Urothelium cell line (cell line): ENCODE data around the gene FOXJ3.
A peak's percentile ranks its signal among the peaks of the same experiment; 100 is the strongest.

Source experiments
- DNase-seq: peaks from one replicate; pipeline ENCODE4 v3.0.0; 2011; ENCODE audit warnings: low spot score, mixed read lengths
- FAIRE-seq: peaks from 2 replicates; lab custom pipeline; 2011; peaks lifted over from hg19 to GRCh38; lab: Jason Lieb, UNC

FOXJ3 gene

DNA sequence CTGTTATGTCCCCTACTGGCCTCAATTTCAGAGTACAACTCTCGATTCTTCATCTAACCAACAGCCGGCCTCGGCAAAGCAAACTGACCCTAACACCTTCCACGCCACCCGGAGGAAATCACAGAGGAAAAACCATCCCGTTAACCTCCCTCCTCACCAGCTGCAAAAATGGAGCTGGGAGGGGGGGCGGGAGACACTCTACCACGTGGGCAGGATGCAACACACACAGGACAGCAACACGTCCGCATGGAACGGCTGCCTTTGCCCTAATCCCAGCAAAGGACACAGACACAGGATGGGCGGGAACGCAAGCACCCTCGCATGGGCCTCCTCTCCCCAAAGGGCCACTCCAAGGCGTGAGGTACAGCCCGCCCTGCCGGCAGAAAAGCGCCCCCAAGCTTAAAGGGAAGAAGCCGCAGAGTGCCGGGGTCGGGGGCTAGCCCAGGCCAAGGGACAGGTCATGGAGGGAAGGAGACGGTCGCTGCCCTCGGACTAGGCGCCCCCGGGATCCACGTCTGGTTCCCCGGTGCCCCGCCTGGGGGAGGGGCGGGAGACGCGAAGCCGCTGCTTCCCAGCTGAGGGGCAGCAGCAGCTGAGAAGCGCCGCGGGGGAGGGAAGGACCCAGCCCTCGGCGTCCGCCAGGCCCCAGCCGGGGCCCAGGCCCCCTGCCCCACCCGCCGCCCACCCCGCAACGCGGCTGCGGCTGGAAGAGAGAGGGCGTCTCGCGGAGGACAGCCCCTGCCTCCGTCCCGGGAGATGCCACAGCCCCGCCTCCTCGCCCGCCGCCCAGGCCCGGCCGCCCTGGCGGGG lies 590 bp downstream of the FOXJ3 start:
- peak; percentile 74 for DNase-seq
- peak; percentile 52 for FAIRE-seq

DNA sequence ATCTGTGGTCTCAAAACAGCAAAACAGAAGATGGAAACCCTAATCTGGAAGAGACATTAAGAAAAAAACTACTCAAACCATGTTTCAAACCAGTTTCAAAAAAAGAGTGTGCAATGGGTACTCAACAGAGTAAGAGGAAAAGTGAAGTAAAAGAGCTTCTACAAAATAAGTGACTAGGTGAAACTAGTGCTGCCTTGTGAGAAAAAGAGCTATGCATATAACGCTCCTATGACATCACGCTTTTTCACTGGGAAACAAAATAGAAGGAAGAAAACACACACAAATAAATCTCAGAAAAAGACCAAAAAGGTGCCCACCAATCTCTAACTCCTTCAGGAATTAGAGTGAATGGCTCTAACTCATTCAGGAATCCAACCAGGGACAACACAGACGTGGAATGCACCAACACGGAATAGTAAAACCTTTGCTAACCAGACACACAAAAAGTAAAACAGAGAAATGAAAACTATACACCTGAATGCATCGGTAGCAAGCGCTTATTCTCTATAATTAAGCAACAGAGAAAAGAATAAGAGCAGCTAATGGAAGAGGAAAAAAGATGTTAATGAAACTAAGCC lies 1.3 kb downstream of the FOXJ3 start:
- FAIRE-seq (no peak), DNase-seq (no peak)

DNA sequence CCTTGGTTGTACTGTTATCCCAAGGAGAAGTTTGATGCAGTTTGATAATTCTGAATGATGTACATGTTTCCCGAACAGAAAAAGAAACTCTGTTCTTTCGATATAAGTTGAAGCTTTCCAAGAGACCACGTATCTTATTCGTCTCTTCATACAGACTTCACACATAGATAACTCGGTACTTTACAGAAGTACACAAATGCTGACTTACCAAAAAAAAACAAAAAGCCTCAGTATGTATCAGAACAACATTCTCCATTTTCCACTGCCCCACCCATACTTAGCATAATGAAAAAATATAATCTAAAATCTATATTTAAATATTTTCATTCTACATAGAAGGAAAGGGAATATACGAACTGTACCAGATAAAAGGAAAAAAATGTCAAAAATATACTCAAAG lies 2.2 kb downstream of the FOXJ3 start:
- DNase-seq (no peak), FAIRE-seq (no peak)

DNA sequence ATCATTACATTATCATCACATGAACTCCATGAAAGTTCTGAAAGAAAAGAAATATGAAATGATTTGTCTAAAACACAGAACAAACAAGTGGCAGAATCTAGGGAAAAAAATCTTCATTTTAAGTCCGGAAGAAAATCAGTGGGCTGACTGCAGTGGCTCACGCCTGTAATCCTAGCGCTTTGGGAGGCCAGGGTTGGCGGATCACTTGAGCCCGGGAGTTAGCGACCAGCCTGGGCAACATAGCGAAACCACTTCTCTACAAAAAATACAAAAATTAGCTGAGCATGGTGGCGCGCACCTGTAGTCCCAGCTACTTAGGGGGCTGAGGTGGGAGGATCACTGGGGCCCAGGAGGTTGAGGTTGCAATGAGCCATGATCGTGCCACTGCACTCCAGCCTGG lies 4.8 kb downstream of the FOXJ3 start:
- no peak for FAIRE-seq
- no peak for DNase-seq

DNA sequence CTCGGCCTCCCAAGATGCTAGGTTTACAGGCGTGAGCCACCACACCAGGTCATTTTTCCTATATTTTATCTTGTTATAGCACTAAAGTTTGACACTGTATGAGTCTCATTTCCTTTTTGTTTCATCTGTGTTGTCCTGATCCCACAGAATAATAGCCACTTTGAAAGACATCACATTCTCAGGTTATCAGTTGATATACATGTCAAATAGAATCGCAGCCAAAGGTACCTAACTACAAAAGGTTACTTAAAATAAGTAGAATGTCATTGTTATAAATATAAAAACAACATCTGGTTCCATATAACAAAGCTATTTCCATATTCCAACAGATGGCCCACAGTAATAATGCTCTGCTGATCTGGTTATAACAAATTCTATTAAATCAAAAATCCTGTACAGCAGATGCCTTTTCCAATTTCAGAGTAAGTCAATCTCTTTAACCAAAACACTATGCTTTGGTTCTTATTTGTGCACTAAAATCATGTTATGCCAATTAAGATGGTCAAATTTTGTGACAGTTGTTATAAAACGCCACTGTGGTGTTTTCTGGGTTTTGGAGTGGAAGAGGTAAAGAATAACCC lies 6.0 kb downstream of the FOXJ3 start:
- FAIRE-seq (no peak), DNase-seq (no peak)

DNA sequence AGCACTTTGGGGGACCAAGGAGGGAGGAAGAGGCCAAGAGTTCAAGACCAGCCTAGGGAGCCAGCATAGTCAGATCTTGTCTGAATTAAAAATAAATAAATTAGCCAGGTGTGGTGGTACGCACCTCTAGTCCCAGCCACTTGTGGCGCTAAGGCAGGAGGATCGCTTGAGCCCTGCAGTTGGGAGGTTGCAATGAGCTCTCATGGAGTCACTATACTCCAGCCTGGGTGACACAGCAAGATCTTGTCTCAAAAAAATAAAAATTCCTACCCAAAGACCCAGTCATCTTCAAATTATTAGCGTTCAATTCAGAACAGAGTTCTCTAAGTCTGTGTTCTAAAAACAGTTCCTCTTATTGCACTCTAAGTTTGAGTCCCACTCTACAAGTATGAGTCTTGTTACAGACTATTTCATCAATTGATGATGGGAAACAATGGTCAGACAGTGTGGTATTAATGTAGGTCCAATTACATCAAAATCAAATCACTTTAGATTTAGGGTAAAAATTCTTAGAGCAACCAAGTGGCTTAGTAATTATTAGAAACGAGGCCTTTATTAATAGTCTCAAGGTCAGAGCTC lies 6.9 kb downstream of the FOXJ3 start:
- no peak for FAIRE-seq

DNA sequence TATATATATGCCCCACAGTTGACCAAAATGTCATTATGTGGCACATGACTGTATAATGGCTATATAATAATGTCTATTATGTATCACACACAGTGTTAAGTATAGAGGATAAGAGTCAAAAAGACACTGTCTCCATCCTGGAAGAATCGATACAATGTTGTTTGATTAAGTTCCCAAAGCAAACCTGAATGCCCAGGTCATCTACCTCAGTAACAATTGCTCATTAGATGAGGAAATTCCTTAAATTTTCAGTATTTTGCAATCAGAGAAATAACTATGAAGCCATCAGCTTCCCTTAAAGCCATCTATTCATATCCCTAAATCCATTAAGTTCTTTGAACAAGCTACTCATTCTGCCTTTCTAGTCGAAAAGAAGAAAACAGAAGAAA lies 10.0 kb downstream of the FOXJ3 start:
- FAIRE-seq = no peak
- DNase-seq = no peak

More for the DNA sequence above, 6.9 kb downstream of the FOXJ3 start:
- no peak for DNase-seq

DNA sequence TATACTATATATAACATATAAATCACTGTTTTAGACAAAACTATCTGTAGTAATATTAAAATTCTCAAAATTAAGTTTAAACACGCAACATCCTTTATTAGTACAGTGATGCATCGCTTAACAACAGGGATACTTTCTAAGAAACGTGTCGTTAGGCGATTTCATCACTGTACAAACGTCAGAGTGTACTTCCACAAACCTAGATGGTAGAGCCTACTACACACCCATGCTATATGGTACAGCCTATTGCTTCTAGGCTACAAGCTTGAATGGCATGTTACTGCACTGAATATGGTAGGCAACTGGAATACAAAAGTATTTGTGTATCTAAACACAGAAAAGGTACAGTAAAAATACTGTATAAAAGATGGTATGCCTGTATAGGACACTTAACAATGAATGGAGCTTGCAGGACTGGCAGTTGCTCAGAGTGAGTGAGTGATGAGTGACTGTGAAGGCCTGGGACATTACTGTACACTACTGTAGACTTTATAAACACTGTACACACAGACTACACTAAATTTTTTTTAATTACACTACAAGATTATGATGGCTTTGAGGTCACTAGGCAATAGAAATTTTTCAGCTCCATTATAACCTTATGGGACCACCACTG lies 10.5 kb downstream of the FOXJ3 start:
- FAIRE-seq = no peak
- DNase-seq = no peak

DNA sequence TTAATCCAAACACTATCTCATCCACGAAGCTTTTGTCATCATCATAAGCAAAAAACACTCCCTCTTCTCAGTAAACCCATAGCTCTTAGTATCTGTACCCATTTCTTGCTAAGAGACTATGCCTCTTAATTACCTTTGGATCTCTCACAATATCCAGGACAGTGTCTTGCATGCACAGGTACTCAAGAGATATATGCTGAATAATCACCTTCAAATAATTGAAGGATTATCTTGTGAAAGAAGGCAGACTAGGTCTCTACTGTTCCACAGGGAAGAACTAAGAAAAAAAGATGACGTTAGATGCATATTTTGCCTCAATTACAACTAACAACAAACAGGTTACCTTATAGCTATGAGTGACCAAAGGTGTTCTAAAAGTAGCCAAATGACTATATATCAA lies 11.5 kb downstream of the FOXJ3 start:
- no peak for FAIRE-seq

DNA sequence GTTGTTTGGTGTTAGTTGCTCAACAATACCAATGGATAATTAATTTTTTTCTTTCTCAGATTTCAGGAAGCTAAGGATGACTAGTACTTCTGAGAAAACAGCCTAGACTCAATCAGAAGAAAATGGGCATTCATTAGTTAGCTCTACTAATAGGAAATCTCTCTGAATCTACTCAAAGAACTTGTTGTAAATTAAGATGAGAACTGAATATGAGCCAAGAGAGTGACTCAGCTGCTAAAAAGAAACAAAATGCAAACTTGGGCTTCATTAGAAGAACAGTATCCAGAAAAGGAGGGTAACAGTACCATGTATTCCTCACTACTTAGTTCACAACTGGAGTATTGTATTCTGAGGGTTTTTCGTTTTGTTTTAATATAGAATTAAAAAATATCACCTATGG lies 12.5 kb downstream of the FOXJ3 start:
- DNase-seq (no peak), FAIRE-seq (no peak)

More for the DNA sequence above, 11.5 kb downstream of the FOXJ3 start:
- no peak for DNase-seq

DNA sequence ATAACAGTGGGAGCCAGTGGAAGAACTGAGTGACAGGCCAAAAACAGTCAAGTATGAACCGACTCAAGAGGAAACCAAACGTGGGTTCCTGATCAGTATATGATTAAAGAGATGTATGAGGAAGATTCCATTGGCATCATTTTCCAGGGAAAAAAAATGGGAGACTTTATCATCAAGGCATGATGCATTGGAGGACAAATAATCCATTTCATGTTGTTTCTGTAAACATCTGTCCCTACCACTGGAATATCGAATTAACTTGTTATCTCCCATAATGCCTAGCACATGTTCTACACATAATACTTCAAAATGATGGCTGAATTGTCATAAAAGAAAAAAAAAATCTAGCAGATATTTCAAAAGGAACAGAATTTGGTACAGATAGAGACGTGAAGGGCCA lies 13.3 kb downstream of the FOXJ3 start:
- no peak for FAIRE-seq
- no peak for DNase-seq

DNA sequence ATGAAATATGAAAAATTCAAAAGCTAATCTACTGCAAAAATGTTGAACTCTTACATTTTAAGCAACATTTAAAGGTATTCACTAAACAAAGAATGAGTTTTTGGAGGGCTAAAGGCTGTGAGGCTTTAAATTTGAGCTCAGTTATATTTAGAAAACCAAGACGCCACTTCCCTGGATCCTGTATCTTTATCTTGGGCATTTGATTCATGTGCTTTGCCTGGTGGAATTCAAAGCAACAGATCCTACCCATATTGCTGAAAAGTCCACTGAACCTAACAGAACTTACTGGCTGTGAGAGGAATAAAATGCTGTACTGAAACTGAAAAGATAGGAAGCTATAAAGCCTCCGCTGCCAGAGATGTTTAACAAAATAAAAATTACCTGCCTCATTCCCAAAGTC lies 14.3 kb downstream of the FOXJ3 start:
- no peak for DNase-seq
- FAIRE-seq = no peak

DNA sequence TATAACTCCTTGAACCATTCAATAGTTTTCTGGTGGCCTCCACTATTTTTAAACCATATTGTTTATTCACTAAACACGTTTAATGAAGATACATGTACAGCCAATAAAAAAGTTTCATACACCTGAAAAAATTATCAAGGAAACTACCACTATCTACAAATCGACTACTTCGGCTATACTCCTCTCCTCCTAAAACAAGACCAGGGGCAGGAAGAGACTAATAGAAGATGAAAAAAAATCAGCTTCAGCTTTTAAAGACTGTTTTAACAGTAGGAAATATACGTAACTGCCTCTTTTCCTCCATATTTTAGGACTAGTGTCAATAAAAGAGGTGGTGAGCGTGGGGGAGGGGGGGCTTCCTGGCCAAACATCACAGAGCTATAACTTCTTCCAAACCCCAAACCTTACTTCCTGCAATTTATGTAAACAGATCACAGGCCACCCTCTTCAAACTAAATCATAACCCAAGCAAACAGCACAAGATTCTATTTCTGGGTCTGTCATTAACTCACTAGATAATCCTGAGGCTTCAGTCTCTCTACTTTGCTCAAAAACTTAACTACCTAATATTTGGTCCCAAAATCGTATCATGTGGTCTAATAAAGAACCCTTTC lies 15.1 kb downstream of the FOXJ3 start:
- FAIRE-seq (no peak), DNase-seq (no peak)

DNA sequence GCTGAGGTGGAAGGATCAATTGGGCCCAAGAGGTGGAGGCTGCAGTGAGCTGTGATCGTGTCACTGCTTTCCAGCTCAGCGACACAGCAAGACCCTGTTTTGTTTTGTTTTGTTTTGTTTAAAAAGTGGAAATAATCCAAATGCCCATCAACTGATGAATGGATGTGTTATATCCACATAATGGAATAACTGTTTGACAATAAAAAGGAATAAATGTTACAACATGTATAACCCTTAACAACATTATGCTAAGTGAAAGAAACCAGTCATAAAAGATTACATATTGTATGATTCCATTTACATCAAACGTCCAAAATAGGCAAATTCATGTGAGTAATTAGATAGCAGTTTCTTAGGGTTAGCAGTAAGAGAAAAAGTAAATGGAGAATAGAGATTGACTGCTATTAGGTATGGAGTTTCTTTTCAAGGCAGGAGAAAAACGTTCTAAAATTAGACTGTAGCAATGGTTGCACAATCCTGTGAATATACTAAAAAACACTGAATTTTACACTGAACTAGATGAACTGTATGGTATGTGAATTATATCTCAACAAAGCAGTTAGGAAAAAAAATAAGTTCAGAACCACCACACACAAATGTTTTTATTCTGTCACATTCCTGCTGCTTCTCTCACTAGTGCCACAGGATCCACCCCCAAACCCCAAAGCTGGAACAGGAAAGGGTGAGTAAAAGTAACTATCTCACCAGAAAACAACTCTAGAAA lies 15.7 kb downstream of the FOXJ3 start:
- no peak for FAIRE-seq
- no peak for DNase-seq

DNA sequence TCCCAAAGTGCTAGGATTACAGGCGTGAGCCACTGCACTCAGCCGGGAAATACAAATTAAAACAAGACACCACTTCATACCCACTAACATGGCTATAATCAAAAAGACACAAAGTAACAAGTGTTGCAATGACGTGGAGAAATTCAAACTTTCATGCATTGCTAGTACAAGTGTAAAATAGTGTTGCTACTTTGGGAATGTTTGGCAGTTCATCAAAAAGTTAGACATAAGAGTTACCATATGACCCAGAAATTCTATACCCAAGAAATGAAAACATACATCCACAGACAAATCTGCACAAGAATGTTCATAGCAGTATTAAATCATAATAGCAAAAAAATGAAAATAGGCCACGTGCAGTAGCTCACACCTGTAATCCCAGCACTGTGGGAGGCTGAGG lies 16.4 kb downstream of the FOXJ3 start:
- FAIRE-seq (no peak), DNase-seq (no peak)

DNA sequence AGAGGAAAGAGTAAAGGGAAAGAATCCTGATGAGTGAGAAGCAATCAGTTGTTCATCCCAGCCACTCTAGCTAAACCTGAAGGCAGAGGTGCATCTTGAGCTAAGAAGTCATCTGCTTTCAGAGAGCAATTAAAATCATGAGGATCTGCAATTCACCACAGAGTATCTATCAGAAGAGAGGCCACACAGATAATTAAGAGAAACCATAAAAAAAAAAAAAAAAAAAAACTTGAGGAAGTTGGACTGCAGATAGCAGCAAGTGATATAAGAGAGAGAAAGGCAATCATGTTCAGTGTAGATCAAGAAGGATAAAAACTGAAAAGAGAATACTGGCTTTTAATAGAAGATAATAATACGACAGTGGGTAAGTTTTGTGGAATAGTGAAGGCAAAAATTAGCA lies 17.7 kb downstream of the FOXJ3 start:
- DNase-seq (no peak), FAIRE-seq (no peak)

DNA sequence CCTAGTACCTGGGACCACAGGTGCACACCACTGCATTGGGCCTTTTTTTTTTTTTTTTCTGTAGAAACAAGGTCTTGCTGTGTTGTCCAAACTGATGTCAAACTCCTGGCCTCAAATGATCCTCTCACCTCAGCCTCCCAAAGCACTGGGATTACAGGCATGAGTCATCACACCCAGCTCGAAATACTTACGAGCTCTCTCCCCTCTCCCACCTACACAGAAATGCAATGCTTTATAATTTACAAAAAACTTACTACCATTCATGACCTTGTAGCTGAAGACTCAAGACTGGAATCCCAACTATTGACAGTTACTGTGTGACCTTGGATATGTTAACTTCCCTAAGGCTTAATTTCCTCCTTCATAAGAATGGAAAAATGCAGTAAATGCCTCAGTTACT lies 18.7 kb downstream of the FOXJ3 start:
- DNase-seq = no peak
- no peak for FAIRE-seq

DNA sequence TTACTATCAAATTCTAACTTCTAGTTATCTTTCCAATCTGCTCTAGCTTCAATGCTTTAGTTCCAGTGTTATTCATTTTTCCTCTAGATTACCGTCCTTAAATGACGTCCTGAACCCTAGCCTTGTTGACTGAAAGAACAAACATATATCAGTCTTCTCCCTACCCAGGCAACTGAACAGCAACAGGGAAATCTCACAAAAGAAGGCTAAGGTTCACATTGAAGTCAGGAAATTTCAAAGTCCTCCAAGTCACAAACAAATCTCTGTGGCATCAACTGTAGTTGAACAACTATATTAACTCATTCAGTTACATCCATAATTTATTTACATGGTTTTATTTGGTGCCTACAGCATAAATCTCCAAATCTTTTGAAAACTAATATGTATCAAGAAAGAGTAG lies 19.5 kb downstream of the FOXJ3 start:
- FAIRE-seq = no peak
- DNase-seq = no peak

DNA sequence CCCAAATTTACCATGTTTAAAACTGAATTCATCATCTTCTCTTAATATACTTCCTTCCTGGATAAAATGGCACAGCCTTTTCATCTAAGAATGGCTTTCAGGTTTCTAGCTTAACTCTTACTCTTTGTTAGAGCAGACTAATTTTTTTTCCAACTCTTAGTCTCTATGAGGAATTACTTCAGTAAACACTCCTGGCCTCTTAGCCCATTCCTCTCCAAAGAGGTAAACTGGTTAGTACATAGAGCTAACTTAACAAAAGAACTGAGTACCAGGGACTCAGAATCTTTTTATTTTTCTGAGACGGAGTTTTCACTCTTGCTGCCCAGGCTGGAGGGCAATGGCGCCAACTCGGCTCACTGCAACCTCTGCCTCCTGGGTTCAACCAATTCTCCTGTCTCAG lies 21.1 kb downstream of the FOXJ3 start:
- FAIRE-seq = no peak
- DNase-seq = no peak

DNA sequence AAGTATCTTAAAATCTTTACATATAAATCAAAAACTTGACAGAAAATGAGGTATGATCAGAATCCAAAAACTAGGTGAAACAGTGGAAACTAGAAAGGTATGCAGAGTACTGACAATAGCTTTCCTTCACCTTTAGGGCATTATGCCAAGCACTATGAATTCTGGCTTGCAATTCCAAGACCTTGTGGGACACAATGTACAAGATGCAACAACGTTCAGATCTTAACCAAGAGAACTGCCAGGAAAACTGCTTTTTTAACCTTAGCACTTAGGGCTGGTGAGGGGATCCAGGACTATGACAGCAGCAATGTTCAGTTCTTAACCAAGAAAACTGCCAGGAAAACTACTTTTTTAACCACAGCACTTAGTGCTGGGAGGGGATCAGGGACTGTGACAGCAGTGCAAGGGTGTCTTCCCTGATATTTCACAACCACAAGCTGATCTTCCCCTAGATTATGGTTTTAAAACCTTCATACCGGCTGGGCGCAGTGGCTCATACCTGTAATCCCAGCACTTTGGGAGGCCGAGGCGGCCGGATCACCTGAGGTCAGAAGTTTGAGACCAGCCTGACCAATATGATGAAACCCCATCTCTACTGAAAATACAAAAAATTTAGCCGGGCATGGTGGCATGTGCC lies 22.3 kb downstream of the FOXJ3 start:
- FAIRE-seq (no peak), DNase-seq (no peak)
